CD14-positive monocyte (primary cell): ENCODE results near the gene NCOR2. TPM values are rescaled to one million over a fixed set of nuclear protein-coding genes. Genes with fewer than 3 reads are reported as not detected.

Experiments
- DNase-seq, 3 donors: peaks; one replicate each; pipeline ENCODE4 v3.0.0-alpha.2; 2011 to 2022
- H2AFZ ChIP-seq: 2 replicates; pipeline ENCODE4 v1.6.0; 2012; ENCODE audit warnings: mild to moderate bottlenecking, low read depth, low read length, inconsistent platforms; ENCODE audit not compliant: insufficient read depth, poor library complexity, severe bottlenecking
- H3K27ac ChIP-seq, 2 donors: 1 replicate in 1 of 2; 2 replicates in 1 of 2; pipeline ENCODE4 v1.5.1; 2012 to 2013; ENCODE audit warnings: low read length in 2 of 2, control low read depth in 1 of 2, inconsistent platforms in 1 of 2, low read depth in 1 of 2, mild to moderate bottlenecking in 1 of 2
- H3K27me3 ChIP-seq, 2 donors: one replicate each; pipeline versions ENCODE4 v1.6.0 to v1.6.1; 2011 to 2013; ENCODE audit warnings: low read length in 2 of 2; ENCODE audit not compliant: control insufficient read depth in 2 of 2, insufficient read depth in 2 of 2
- H3K36me3 ChIP-seq, 2 donors: replicated peaks in 1 of 2; 1 replicate in 1 of 2; 2 replicates in 1 of 2; pipeline versions ENCODE4 v1.5.1 to v1.6.1; 2012 to 2013; ENCODE audit warnings: low read length in 2 of 2, control low read depth in 1 of 2, inconsistent platforms in 1 of 2, mild to moderate bottlenecking in 1 of 2; ENCODE audit not compliant: insufficient read depth in 2 of 2, control insufficient read depth in 1 of 2
- H3K4me1 ChIP-seq, 2 donors: 1 replicate in 1 of 2; 2 replicates in 1 of 2; pipeline versions ENCODE4 v1.5.1 to v1.6.1; 2012 to 2013; ENCODE audit warnings: low read length in 2 of 2, control low read depth in 1 of 2, inconsistent platforms in 1 of 2, mild to moderate bottlenecking in 1 of 2, moderate library complexity in 1 of 2; ENCODE audit not compliant: insufficient read depth in 2 of 2, control insufficient read depth in 1 of 2
- H3K4me2 ChIP-seq: replicated peaks from 2 replicates; pipeline ENCODE3; 2012; ENCODE audit warnings: low read length, moderate library complexity, mild to moderate bottlenecking; ENCODE audit not compliant: poor library complexity, severe bottlenecking; ENCODE audit errors: extremely low read depth
- H3K4me3 ChIP-seq, 3 experiments: fragments of 200-600 bp in 1 of 3; sonication (generic) in 1 of 3; replicated peaks in 1 of 3; 1 replicate in 2 of 3; 2 replicates in 1 of 3; pipeline ENCODE4 v1.5.1; 2011 to 2013; ENCODE audit warnings: low read length in 3 of 3, mild to moderate bottlenecking in 3 of 3, control low read depth in 2 of 3, low read depth in 2 of 3, inconsistent platforms in 1 of 3, moderate library complexity in 1 of 3
- H3K79me2 ChIP-seq: 2 replicates; pipeline ENCODE4 v1.6.0; 2012; ENCODE audit warnings: mild to moderate bottlenecking, control low read depth, inconsistent platforms, low read length, moderate library complexity; ENCODE audit not compliant: insufficient read depth
- H3K9ac ChIP-seq: 2 replicates; pipeline ENCODE4 v1.6.0; 2017; ENCODE audit warnings: low read length, mild to moderate bottlenecking; ENCODE audit not compliant: insufficient read depth, poor library complexity, severe bottlenecking
- H3K9me3 ChIP-seq, 2 donors: replicated peaks in 1 of 2; 1 replicate in 1 of 2; 2 replicates in 1 of 2; pipeline versions ENCODE4 v1.5.1 to v1.6.1; 2012 to 2013; ENCODE audit warnings: low read length in 2 of 2, control low read depth in 1 of 2; ENCODE audit not compliant: control insufficient read depth in 1 of 2, insufficient read depth in 1 of 2
- H4K20me1 ChIP-seq: 2 replicates; pipeline ENCODE4 v1.6.0; 2012; ENCODE audit warnings: mild to moderate bottlenecking, low read length, control low read depth, moderate library complexity; ENCODE audit not compliant: insufficient read depth
- H3K27ac Mint-ChIP-seq, 7 donors: one replicate each; pipeline ENCODE4 v1.8.0; 2020; ENCODE audit warnings: mild to moderate bottlenecking in 7 of 7, mixed read lengths in 7 of 7, moderate library complexity in 6 of 7, inconsistent platforms in 2 of 7
- H3K27me3 Mint-ChIP-seq, 3 donors: one replicate each; pipeline ENCODE4 v1.8.0; 2021 to 2022; ENCODE audit warnings: low read depth in 3 of 3, mild to moderate bottlenecking in 3 of 3, mixed read lengths in 3 of 3, moderate library complexity in 3 of 3, inconsistent platforms in 1 of 3
- H3K36me3 Mint-ChIP-seq, 2 donors: one replicate each; pipeline ENCODE4 v1.8.0; 2020; ENCODE audit warnings: mixed read lengths in 2 of 2, inconsistent platforms in 1 of 2, mild to moderate bottlenecking in 1 of 2
- H3K4me1 Mint-ChIP-seq: one replicate; pipeline ENCODE4 v1.8.0; 2020; ENCODE audit warnings: mild to moderate bottlenecking, mixed read lengths
- H3K4me3 Mint-ChIP-seq, 2 donors: one replicate each; pipeline ENCODE4 v1.8.0; 2020; ENCODE audit warnings: mild to moderate bottlenecking in 2 of 2, mixed read lengths in 2 of 2, moderate library complexity in 1 of 2
- H3K9me3 Mint-ChIP-seq, 7 donors: one replicate each; pipeline ENCODE4 v1.8.0; 2020 to 2022; ENCODE audit warnings: mixed read lengths in 7 of 7, mild to moderate bottlenecking in 6 of 7, moderate library complexity in 6 of 7, inconsistent platforms in 2 of 7
- CTCF ChIP-seq: fragments of 200-600 bp; IDR thresholded peaks from one replicate; pipeline ENCODE4 v1.8.0; 2022; ENCODE audit warnings: antibody characterized with exemption, mild to moderate bottlenecking
- WGBS: methylation state at CpG from one replicate; pipeline ENCODE4 v1.1.5; 2013; ENCODE audit warnings: missing lambda C conversion rate; ENCODE audit not compliant: insufficient coverage; 5-methylcytosine and 5-hydroxymethylcytosine counted together
- intact Hi-C, 2 donors: fragments of 100-400 bp; cut with micrococcal nuclease; formaldehyde crosslinking; loops; one replicate each; pipeline versions ENCODE4 v1.15.0 to v1.15.1; 2023
- polyA plus RNA-seq, 3 donors: library from polyadenylated mRNA; depleted of rRNA in 1 of 3; unstranded in 2 of 3; stranded (reverse) in 1 of 3; fragments of 300-500 nt in 2 of 3; fragments of >200 nt in 1 of 3; fragmentation: Illumina TruSeq in 2 of 3; gene quantifications; 1 replicate in 2 of 3; 2 replicates in 1 of 3; pipeline ENCODE4 v1.2.3, GENCODE V29; 2012 to 2021

Gene NCOR2
- polyA plus RNA-seq, 3 donors, result 4.7 to 46.8 (median 5.5) TPM

- H3K36me3 ChIP-seq, result no peaks in the 10 kb centered on the region
- no peak overlapping the region for H3K9ac ChIP-seq
- H3K4me1 ChIP-seq, result peaks cover 38 to 55% of the 10 kb centered on the region in 2 donors
- peak; percentile 69 to 90 (median 85) for DNase-seq
- peak overlapping the region; percentile 32 for H3K4me2 ChIP-seq
- intact Hi-C loops, result no loop called here
- Mint-ChIP-seq H3K4me3 (peak overlapping the region; percentile 24 to 64), H3K4me1 (peaks cover 55% of the 10 kb centered on the region), H3K27me3 (peaks cover 4 to 10% (median 10%) of the 10 kb centered on the region in 3 donors), H3K36me3 (peaks cover 5 to 6% of the 10 kb centered on the region in 2 donors), H3K27ac (peak overlapping the region; percentile 25 to 85 (median 38)), H3K9me3 (peaks cover 0 to 6% (median 0%) of the 10 kb centered on the region in 7 donors)
- peak overlapping the region in 1 of 2 donors; percentile 58 for H3K27ac ChIP-seq
- 15% methylated on average over 4 of the region's 9 CpGs for WGBS
- no peak overlapping the region for H2AFZ ChIP-seq
- H3K79me2 ChIP-seq, result no peaks in the 10 kb centered on the region
- peak overlapping the region in 1 of 3 experiments; percentile 32 for H3K4me3 ChIP-seq
- no peaks in the 10 kb centered on the region for H4K20me1 ChIP-seq
- H3K27me3 ChIP-seq, result no peaks in the 10 kb centered on the region
- TF ChIP-seq CTCF, result no peak
- H3K9me3 ChIP-seq, result no peaks in the 10 kb centered on the region
These were observed 21.4 kb upstream of the NCOR2 start for GRCh38 chr12:124588751-124589267.

GRCh38 chr12:124588018-124588634, 20.7 kb upstream of the NCOR2 start:
- no peak overlapping the region for H3K4me3 ChIP-seq
- H4K20me1 ChIP-seq, result no peaks in the 10 kb centered on the region
- intact Hi-C loops, result no loop called here
- no peak for DNase-seq
- H3K9me3 Mint-ChIP-seq, result peaks cover 0 to 6% (median 0%) of the 10 kb centered on the region in 7 donors
- H3K4me2 ChIP-seq, result no peak overlapping the region
- H2AFZ ChIP-seq, result no peak overlapping the region
- 92% methylated on average over 2 of the region's 4 CpGs for WGBS
- no peak overlapping the region for H3K27ac ChIP-seq
- H3K4me3 Mint-ChIP-seq, result no peak overlapping the region
- no peaks in the 10 kb centered on the region for H3K9me3 ChIP-seq
- peak overlapping the region in 2 of 7 donors; percentile 82 to 85 for H3K27ac Mint-ChIP-seq
- peaks cover 4 to 7% (median 5%) of the 10 kb centered on the region in 3 donors for H3K27me3 Mint-ChIP-seq
- H3K36me3 ChIP-seq, result no peaks in the 10 kb centered on the region
- peaks cover 49% of the 10 kb centered on the region for H3K4me1 Mint-ChIP-seq
- peaks cover 1 to 3% of the 10 kb centered on the region in 2 donors for H3K36me3 Mint-ChIP-seq
- H3K27me3 ChIP-seq, result no peaks in the 10 kb centered on the region
- H3K9ac ChIP-seq, result no peak overlapping the region
- peaks cover 31 to 48% of the 10 kb centered on the region in 2 donors for H3K4me1 ChIP-seq
- no peaks in the 10 kb centered on the region for H3K79me2 ChIP-seq
- TF ChIP-seq CTCF, result no peak
